Naive thymus-derived CD4-positive, alpha-beta T cell (primary cell): ENCODE data around the gene FTH1. TPM values are rescaled to one million over a fixed set of nuclear protein-coding genes. Genes with fewer than 3 reads are reported as not detected.
A peak's percentile ranks its signal among the peaks of the same experiment; 100 is the strongest.
"Not testable (repeated sequence)": the region's sequence is repeated elsewhere in the genome, so short reads cannot be mapped to it uniquely, and the experiment has no call there.

ENCODE experiments used
- ATAC-seq: fragments of 150-1000 bp; cut with Tn5 transposase; 2 replicates; pipeline ENCODE4 v1.10.0; 2021; ENCODE audit warnings: mild to moderate bottlenecking, moderate library complexity
- CTCF ChIA-PET: fragments of 350-600 bp; sonication (Branson Sonifier 250); formaldehyde crosslinking; loops from one replicate; lab custom pipeline; 2021; ENCODE audit warnings: antibody characterized with exemption; lab: Charles Lee
- POLR2A ChIA-PET: fragments of 350-600 bp; sonication (Branson Sonifier 250); formaldehyde crosslinking; loops from one replicate; lab custom pipeline; 2021; ENCODE audit warnings: antibody characterized with exemption, inconsistent platforms; lab: Charles Lee
- DNase-seq, 9 donors: peaks; one replicate each; pipeline versions ENCODE4 v3.0.0 to v3.0.0-alpha.2; 2020 to 2022; ENCODE audit warnings: mixed read lengths in 1 of 9
- H3K27ac ChIP-seq: one replicate; pipeline ENCODE4 v1.7.0; 2013; ENCODE audit warnings: mild to moderate bottlenecking, low read depth, low read length, moderate library complexity
- H3K27me3 ChIP-seq, 2 donors: one replicate each; pipeline ENCODE4 v1.7.0; 2013; ENCODE audit warnings: low read length in 2 of 2, mild to moderate bottlenecking in 2 of 2, moderate library complexity in 2 of 2; ENCODE audit not compliant: control insufficient read depth in 2 of 2, insufficient read depth in 2 of 2
- H3K36me3 ChIP-seq, 3 experiments: 1 replicate in 2 of 3; 2 replicates in 1 of 3; pipeline ENCODE4 v1.7.0; 2013; ENCODE audit warnings: low read length in 3 of 3, mild to moderate bottlenecking in 3 of 3, moderate library complexity in 1 of 3; ENCODE audit not compliant: insufficient read depth in 3 of 3, control insufficient read depth in 2 of 3
- H3K4me1 ChIP-seq, 2 donors: one replicate each; pipeline ENCODE4 v1.7.0; 2013; ENCODE audit warnings: low read length in 2 of 2, mild to moderate bottlenecking in 2 of 2, moderate library complexity in 1 of 2; ENCODE audit not compliant: control insufficient read depth in 2 of 2, insufficient read depth in 2 of 2
- H3K4me3 ChIP-seq: 2 replicates; pipeline ENCODE4 v1.7.0; 2013; ENCODE audit warnings: mild to moderate bottlenecking, low read length
- H3K9me3 ChIP-seq, 3 experiments: 1 replicate in 2 of 3; 2 replicates in 1 of 3; pipeline ENCODE4 v1.7.0; 2013; ENCODE audit warnings: low read length in 3 of 3; ENCODE audit not compliant: control insufficient read depth in 2 of 3
- H3K27ac Mint-ChIP-seq, 9 donors: one replicate each; pipeline ENCODE4 v1.8.0; 2020 to 2022; ENCODE audit warnings: mixed read lengths in 9 of 9, mild to moderate bottlenecking in 8 of 9, moderate library complexity in 5 of 9, inconsistent platforms in 2 of 9
- H3K27me3 Mint-ChIP-seq, 5 donors: one replicate each; pipeline ENCODE4 v1.8.0; 2021 to 2022; ENCODE audit warnings: mixed read lengths in 5 of 5, mild to moderate bottlenecking in 1 of 5
- H3K36me3 Mint-ChIP-seq, 5 donors: one replicate each; pipeline ENCODE4 v1.8.0; 2020 to 2022; ENCODE audit warnings: mixed read lengths in 5 of 5, mild to moderate bottlenecking in 3 of 5, inconsistent platforms in 1 of 5
- H3K4me1 Mint-ChIP-seq, 7 donors: one replicate each; pipeline ENCODE4 v1.8.0; 2020 to 2022; ENCODE audit warnings: mixed read lengths in 7 of 7, mild to moderate bottlenecking in 3 of 7, inconsistent platforms in 1 of 7
- H3K4me3 Mint-ChIP-seq, 10 donors: one replicate each; pipeline ENCODE4 v1.8.0; 2020 to 2022; ENCODE audit warnings: mild to moderate bottlenecking in 10 of 10, mixed read lengths in 10 of 10, moderate library complexity in 6 of 10, inconsistent platforms in 2 of 10
- H3K9me3 Mint-ChIP-seq, 11 donors: one replicate each; pipeline ENCODE4 v1.8.0; 2020 to 2022; ENCODE audit warnings: mixed read lengths in 11 of 11, mild to moderate bottlenecking in 4 of 11, inconsistent platforms in 1 of 11, moderate library complexity in 1 of 11
- intact Hi-C, 2 donors: fragments of 100-400 bp; cut with micrococcal nuclease; formaldehyde crosslinking; loops; one replicate each; pipeline ENCODE4 v1.15.1; 2023
- polyA plus RNA-seq, 2 donors: library from polyadenylated mRNA; unstranded; fragments of 300-500 nt; fragmentation: Illumina TruSeq; gene quantifications; one replicate each; pipeline ENCODE4 v1.2.3, GENCODE V29; 2021
- total RNA-seq, 6 experiments: library from RNA in 5 of 6; stranded (reverse) in 5 of 6; gene quantifications; 1 replicate in 5 of 6; 2 replicates in 1 of 6; pipeline ENCODE4 v1.2.3 and lab custom pipeline; 2021 to 2026

The FTH1 gene
- total and polyA plus RNA-seq, 7 experiments from 2014 or later: 684 to 3,858 (median 1,833) TPM

DNA sequence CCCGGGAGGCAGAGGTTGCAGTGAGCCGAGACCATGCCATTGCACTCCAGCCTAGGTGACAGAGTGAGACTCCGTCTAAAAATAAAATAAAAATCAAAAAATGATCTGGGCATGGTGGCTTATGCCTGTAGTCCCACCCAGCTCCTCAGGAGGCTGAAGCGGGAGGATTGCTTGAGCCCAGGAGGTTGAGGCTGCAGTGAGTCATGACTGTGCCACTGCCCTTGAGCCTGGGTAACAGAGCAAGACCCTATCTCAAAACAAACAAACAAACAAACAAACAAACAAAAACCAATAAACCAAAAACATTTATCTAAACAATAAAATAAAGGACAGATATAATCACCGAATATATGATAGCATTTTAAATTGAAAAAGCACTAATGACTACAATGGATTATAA is 13.8 kb downstream of the FTH1 start:
- peaks cover 0 to 13% (median 3%) of the 10 kb centered on the region in 7 donors for H3K4me1 Mint-ChIP-seq
- H3K27me3 Mint-ChIP-seq: peaks cover 6 to 25% (median 8%) of the 10 kb centered on the region in 5 donors
- ATAC-seq, H3K27ac Mint-ChIP-seq, H3K4me3 Mint-ChIP-seq, H3K4me3 ChIP-seq, H3K27me3 ChIP-seq, H3K4me1 ChIP-seq, H3K36me3 ChIP-seq, POLR2A ChIA-PET, H3K9me3 Mint-ChIP-seq, DNase-seq, CTCF ChIA-PET, H3K27ac ChIP-seq, H3K36me3 Mint-ChIP-seq, H3K9me3 ChIP-seq: not testable (repeated sequence)
- intact Hi-C loops: loop anchor here in 1 of 2 donors (2.0 kb wide), 1 partner anchor 129 kb away; no protein-coding TSS in a partner anchor

DNA sequence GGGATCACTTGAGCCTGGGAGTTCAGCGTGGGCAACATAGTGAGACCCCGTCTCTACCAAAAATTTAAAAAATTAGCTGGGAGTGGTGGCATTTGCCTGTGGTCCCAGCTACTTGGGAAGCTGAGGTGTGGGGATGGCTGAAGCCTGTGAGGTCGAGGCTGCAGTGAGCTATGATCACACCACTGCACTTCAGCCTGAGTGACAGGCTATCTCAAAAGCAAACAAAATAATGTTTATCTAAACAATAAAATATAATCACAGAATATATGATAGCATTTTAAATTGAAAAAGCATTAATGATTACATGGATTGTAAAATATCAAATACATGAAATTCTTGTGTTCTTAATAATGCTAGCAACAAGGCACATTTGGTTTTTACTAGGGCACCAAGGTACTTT is 14.6 kb downstream of the FTH1 start:
- intact Hi-C loops: no loop called here
- ChIA-PET CTCF (interaction anchor here (1.0 kb wide), 1 partner anchor 129 kb away, joined by 3 read pairs; no protein-coding TSS in a partner anchor), POLR2A (interaction anchor here (1.6 kb wide), 1 partner anchor 16 kb away, joined by 4 read pairs; no protein-coding TSS in a partner anchor)
- H3K36me3 ChIP-seq: no peaks in the 10 kb centered on the region
- no peaks in the 10 kb centered on the region for H3K9me3 ChIP-seq
- peaks cover 0 to under 1% of the 10 kb centered on the region in 2 donors for H3K4me1 ChIP-seq
- Mint-ChIP-seq H3K27me3 (peaks cover 6 to 25% (median 8%) of the 10 kb centered on the region in 5 donors), H3K9me3 (no peaks in the 10 kb centered on the region), H3K4me1 (peaks cover 0 to 13% (median 3%) of the 10 kb centered on the region in 7 donors), H3K4me3 (no peak overlapping the region), H3K27ac (no peak overlapping the region), H3K36me3 (no peaks in the 10 kb centered on the region)
- peaks cover 0 to 5% of the 10 kb centered on the region in 2 donors for H3K27me3 ChIP-seq
- ATAC-seq: no peak
- DNase-seq: no peak
- H3K4me3 ChIP-seq: no peak overlapping the region
- no peak overlapping the region for H3K27ac ChIP-seq

DNA sequence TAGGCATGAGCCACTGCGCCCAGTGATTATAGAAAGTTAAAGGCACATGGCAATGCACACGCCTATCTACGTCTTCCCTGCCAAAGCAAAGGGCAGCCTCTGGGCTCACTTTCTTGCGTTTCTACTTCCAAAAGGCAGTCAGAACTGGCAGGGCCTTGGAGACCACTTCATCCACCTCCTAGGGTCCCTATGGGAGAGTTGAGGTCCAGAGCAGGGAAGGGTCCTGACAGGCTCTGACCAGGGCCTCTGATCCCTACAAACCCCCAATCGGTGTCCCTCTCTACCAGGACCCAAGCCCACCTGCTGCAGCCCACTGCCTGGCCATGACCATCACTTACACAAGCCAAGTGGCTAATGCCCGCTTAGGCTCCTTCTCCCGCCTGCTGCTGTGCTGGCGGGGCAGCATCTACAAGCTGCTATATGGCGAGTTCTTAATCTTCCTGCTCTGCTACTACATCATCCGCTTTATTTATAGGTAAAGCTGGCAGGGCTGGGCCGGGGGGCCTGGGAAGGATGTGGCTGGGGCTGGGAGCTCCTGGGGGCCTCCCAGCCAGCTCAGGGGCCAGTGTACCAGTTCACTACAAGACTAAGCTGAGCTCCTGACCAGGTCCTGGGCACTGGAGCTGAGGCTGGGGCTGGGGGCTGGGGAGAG is 15.8 kb downstream of the FTH1 start:
- intact Hi-C loops: no loop called here
- CTCF ChIA-PET: interaction anchor here (0.6 to 3.2 kb wide), 4 partner anchors 15 to 251 kb away, joined by 3 to 12 read pairs (median 3); no protein-coding TSS in a partner anchor
- H3K27me3 ChIP-seq: peaks cover 0 to 5% of the 10 kb centered on the region in 2 donors
- Mint-ChIP-seq H3K9me3 (no peaks in the 10 kb centered on the region), H3K27ac (peak overlapping the region in 2 of 9 donors; percentile 17 to 36), H3K4me3 (no peak overlapping the region), H3K4me1 (peaks cover 0 to 13% (median 3%) of the 10 kb centered on the region in 7 donors), H3K36me3 (no peaks in the 10 kb centered on the region), H3K27me3 (peaks cover 6 to 25% (median 11%) of the 10 kb centered on the region in 5 donors)
- no peak for ATAC-seq
- no peak overlapping the region for H3K27ac ChIP-seq
- no peak for DNase-seq
- H3K4me3 ChIP-seq: no peak overlapping the region
- H3K36me3 ChIP-seq: no peaks in the 10 kb centered on the region
- peaks cover 0 to 3% of the 10 kb centered on the region in 2 donors for H3K4me1 ChIP-seq
- POLR2A ChIA-PET: interaction anchor here (1.6 kb wide), 1 partner anchor 17 kb away, joined by 4 read pairs; no protein-coding TSS in a partner anchor
- H3K9me3 ChIP-seq: no peaks in the 10 kb centered on the region

DNA sequence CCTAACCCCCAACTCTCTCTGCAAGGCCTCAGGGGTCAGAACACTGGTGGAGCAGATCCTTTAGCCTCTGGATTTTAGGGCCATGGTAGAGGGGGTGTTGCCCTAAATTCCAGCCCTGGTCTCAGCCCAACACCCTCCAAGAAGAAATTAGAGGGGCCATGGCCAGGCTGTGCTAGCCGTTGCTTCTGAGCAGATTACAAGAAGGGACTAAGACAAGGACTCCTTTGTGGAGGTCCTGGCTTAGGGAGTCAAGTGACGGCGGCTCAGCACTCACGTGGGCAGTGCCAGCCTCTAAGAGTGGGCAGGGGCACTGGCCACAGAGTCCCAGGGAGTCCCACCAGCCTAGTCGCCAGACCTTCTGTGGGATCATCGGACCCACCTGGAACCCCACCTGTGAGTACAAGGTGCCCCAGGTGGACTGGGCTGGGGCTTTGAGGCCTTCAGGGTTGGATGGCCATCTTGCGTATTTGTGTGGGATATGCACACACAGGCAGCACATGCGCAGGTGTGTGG is 17.3 kb downstream of the FTH1 start, which contains the start of gene BEST1:
BEST1 (plus strand) TSS at position 317 of the 513 bp plus-strand sequence. CDS start 1,456 bp downstream, outside the sequence.
- Histone ChIP-seq H3K27ac (no peak within 1 kb of the TSS), H3K4me1 (peaks cover 0 to 3% of the 10 kb centered on the region in 2 donors), H3K9me3 (no peaks in the 10 kb centered on the region), H3K4me3 (no peak within 1 kb of the TSS), H3K36me3 (no peaks in the 10 kb centered on the region), H3K27me3 (peaks cover 0 to 5% of the 10 kb centered on the region in 2 donors)
- no peak for ATAC-seq
- intact Hi-C loops: no loop called here
- ChIA-PET POLR2A (interaction anchor here (0.8 to 1.1 kb wide), 3 partner anchors 16 to 132 kb away, joined by 3 to 4 read pairs (median 3); no protein-coding TSS in a partner anchor), CTCF (interaction anchor here (0.8 to 3.2 kb wide), 3 partner anchors 52 to 132 kb away, joined by 3 to 12 read pairs (median 3); no protein-coding TSS in a partner anchor)
- Mint-ChIP-seq H3K27me3 (peaks cover 6 to 18% (median 11%) of the 10 kb centered on the region in 5 donors), H3K27ac (peak within 1 kb of the TSS in 1 of 9 donors; percentile 13), H3K4me3 (no peak within 1 kb of the TSS), H3K36me3 (no peaks in the 10 kb centered on the region), H3K4me1 (peaks cover 0 to 8% (median 0%) of the 10 kb centered on the region in 7 donors), H3K9me3 (no peaks in the 10 kb centered on the region)
- no peak for DNase-seq

DNA sequence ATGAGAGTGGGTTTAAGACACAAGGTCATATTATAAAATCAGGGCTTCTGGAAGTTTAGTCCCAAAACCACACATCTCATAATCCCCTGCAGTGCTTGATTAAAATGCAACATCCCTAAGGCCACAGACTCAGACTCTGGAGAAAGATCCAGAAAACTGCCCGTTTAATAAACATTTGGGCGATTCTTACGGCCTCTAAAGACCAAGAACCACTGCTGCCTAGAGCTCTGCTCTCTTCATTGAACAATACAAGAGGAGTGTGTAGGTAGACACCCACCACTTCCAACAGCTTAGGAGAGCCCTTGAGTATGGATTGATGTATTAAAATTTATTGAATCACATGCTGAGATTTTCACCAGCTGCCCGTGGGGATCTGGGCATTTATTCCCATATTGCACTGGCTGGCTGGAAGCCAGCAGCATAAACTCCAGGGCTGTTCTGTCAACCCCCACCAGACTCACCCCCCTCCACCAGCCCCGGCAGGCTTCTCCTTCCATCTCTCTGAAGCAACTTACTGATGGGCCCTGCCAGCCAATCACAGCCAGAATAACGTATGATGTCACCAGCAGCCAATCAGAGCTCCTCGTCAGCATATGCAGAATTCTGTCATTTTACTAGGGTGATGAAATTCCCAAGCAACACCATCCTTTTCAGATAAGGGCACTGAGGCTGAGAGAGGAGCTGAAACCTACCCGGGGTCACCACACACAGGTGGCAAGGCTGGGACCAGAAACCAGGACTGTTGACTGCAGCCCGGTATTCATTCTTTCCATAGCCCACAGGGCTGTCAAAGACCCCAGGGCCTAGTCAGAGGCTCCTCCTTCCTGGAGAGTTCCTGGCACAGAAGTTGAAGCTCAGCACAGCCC is 18.0 kb downstream of the FTH1 start:
- ChIA-PET POLR2A (interaction anchor here (0.7 to 1.1 kb wide), 3 partner anchors 17 to 132 kb away, joined by 3 to 4 read pairs (median 3); no protein-coding TSS in a partner anchor), CTCF (interaction anchor here (0.6 to 3.2 kb wide), 4 partner anchors 24 to 133 kb away, joined by 3 to 12 read pairs (median 4); no protein-coding TSS in a partner anchor)
- Mint-ChIP-seq H3K4me3 (no peak overlapping the region), H3K9me3 (no peaks in the 10 kb centered on the region), H3K27me3 (peaks cover 2 to 12% (median 6%) of the 10 kb centered on the region in 5 donors), H3K27ac (peak overlapping the region in 1 of 9 donors; percentile 13), H3K36me3 (no peaks in the 10 kb centered on the region), H3K4me1 (peaks cover 0 to 5% (median 0%) of the 10 kb centered on the region in 7 donors)
- ATAC-seq: peak; percentile 68
- no peak for DNase-seq
- Histone ChIP-seq H3K4me1 (peaks cover 0 to 3% of the 10 kb centered on the region in 2 donors), H3K27me3 (peaks cover 0 to under 1% of the 10 kb centered on the region in 2 donors), H3K36me3 (no peaks in the 10 kb centered on the region), H3K27ac (no peak overlapping the region), H3K9me3 (no peaks in the 10 kb centered on the region), H3K4me3 (no peak overlapping the region)
- intact Hi-C loops: loop anchor here (5.0 to 10.0 kb wide), 2 partner anchors 78 to 105 kb away; no protein-coding TSS in a partner anchor
